ENCODE measurements around the gene POLR2E.

POLR2E gene

GRCh38 chr19:1053176-1054101, 41.7 kb downstream of the POLR2E start:
- peaks cover 10% of the 10 kb centered on the region; the same call in 1 of the 2 replicates for H3K4me1 ChIP-seq (ENCODE audit: control insufficient read depth, low read length)
- H3K27me3 ChIP-seq (ENCODE audit: control insufficient read depth, low read length): no peaks in the 10 kb centered on the region
- no peaks in the 10 kb centered on the region for H3F3A ChIP-seq (ENCODE audit: control insufficient read depth, insufficient read depth)
- peaks cover 17% of the 10 kb centered on the region for H3K36me3 ChIP-seq (ENCODE audit: control insufficient read depth, low read length)
- H3K9me3 ChIP-seq (ENCODE audit: control insufficient read depth, insufficient read depth, low read length): no peaks in the 10 kb centered on the region
- H4K20me1 ChIP-seq (ENCODE audit: control insufficient read depth, insufficient read depth, low read depth, low read length): no peaks in the 10 kb centered on the region
- no peaks in the 10 kb centered on the region for H3K9me2 ChIP-seq (replicated peaks; ENCODE audit: control insufficient read depth, low read length)
- no peak overlapping the region for H3K27ac ChIP-seq (ENCODE audit: low read depth, low read length)
- H3K79me2 ChIP-seq (ENCODE audit: control insufficient read depth, low read length): no peaks in the 10 kb centered on the region
- H3K4me3 ChIP-seq (ENCODE audit: low read length): no peak overlapping the region
- TF ChIP-seq EZH2phosphoT487 (IDR thresholded peaks at IDR 0.05; ENCODE audit: borderline replicate concordance, low read length): no peak
- TF ChIP-seq CTCF (IDR thresholded peaks at IDR 0.05; ENCODE audit: low read depth, low read length, poor library complexity, severe bottlenecking): no peak
- no peak overlapping the region for H3K4me2 ChIP-seq (ENCODE audit: low read length)

- Histone ChIP-seq H3K4me2 (ENCODE audit: low read length) (no peak overlapping the region), H4K20me1 (ENCODE audit: control insufficient read depth, insufficient read depth, low read depth, low read length) (no peaks in the 10 kb centered on the region), H3K79me2 (ENCODE audit: control insufficient read depth, low read length) (no peaks in the 10 kb centered on the region), H3K9me3 (ENCODE audit: control insufficient read depth, insufficient read depth, low read length) (no peaks in the 10 kb centered on the region), H3F3A (ENCODE audit: control insufficient read depth, insufficient read depth) (no peaks in the 10 kb centered on the region), H3K27ac (ENCODE audit: low read depth, low read length) (no peak overlapping the region), H3K36me3 (ENCODE audit: control insufficient read depth, low read length) (peaks cover 19% of the 10 kb centered on the region), H3K27me3 (ENCODE audit: control insufficient read depth, low read length) (no peaks in the 10 kb centered on the region), H3K4me3 (ENCODE audit: low read length) (no peak overlapping the region), H3K4me1 (ENCODE audit: control insufficient read depth, low read length) (peaks cover 3% of the 10 kb centered on the region; the same call in 1 of the 2 replicates), H3K9me2 (replicated peaks; ENCODE audit: control insufficient read depth, low read length) (no peaks in the 10 kb centered on the region)
- TF ChIP-seq CTCF (IDR thresholded peaks at IDR 0.05; ENCODE audit: low read depth, low read length, poor library complexity, severe bottlenecking) (no peak), EZH2phosphoT487 (IDR thresholded peaks at IDR 0.05; ENCODE audit: borderline replicate concordance, low read length) (no peak)
Observed at GRCh38 chr19:1052349-1052975, 42.7 kb downstream of the POLR2E start.

- H3K4me3 ChIP-seq (ENCODE audit: low read length): no peak overlapping the region
- H4K20me1 ChIP-seq (ENCODE audit: control insufficient read depth, insufficient read depth, low read depth, low read length): no peaks in the 10 kb centered on the region
- TF ChIP-seq EZH2phosphoT487 (IDR thresholded peaks at IDR 0.05; ENCODE audit: borderline replicate concordance, low read length) (no peak), CTCF (IDR thresholded peaks at IDR 0.05; ENCODE audit: low read depth, low read length, poor library complexity, severe bottlenecking) (no peak)
- H3K36me3 ChIP-seq (ENCODE audit: control insufficient read depth, low read length): peaks cover 20% of the 10 kb centered on the region; the same call in 1 of the 2 replicates
- no peaks in the 10 kb centered on the region for H3K4me1 ChIP-seq (ENCODE audit: control insufficient read depth, low read length)
- no peaks in the 10 kb centered on the region for H3K9me3 ChIP-seq (ENCODE audit: control insufficient read depth, insufficient read depth, low read length)
- no peaks in the 10 kb centered on the region for H3K9me2 ChIP-seq (replicated peaks; ENCODE audit: control insufficient read depth, low read length)
- H3K27ac ChIP-seq (ENCODE audit: low read depth, low read length): no peak overlapping the region
- no peaks in the 10 kb centered on the region for H3K27me3 ChIP-seq (ENCODE audit: control insufficient read depth, low read length)
- H3F3A ChIP-seq (ENCODE audit: control insufficient read depth, insufficient read depth): no peaks in the 10 kb centered on the region
- no peaks in the 10 kb centered on the region for H3K79me2 ChIP-seq (ENCODE audit: control insufficient read depth, low read length)
- no peak overlapping the region for H3K4me2 ChIP-seq (ENCODE audit: low read length)
Observed at GRCh38 chr19:1051791-1052190, 43.4 kb downstream of the POLR2E start.
